ENCODE data around the gene FXYD3.

FXYD3 gene

GRCh38 chr19:35099897-35100275 lies 15.7 kb upstream of the FXYD3 start:
- TF ChIP-seq SIN3A (IDR thresholded peaks at IDR 0.05; ENCODE audit: borderline replicate concordance, insufficient read depth, low read length), result no peak
- no peak for TF ChIP-seq FOXP2 (optimal IDR thresholded peaks at IDR 0.05; ENCODE audit: borderline replicate concordance, extremely low read depth, extremely low read length, insufficient read depth)
- no peak for TF ChIP-seq POLR2AphosphoS5 (IDR thresholded peaks at IDR 0.05; ENCODE audit: low read depth, low read length)
- TF ChIP-seq TAF1 (IDR thresholded peaks at IDR 0.05; ENCODE audit: borderline replicate concordance, insufficient read depth, low read length), result no peak
- TF ChIP-seq REST (IDR thresholded peaks at IDR 0.05; ENCODE audit: insufficient read depth in 1 of 2, low read depth in 2 of 2, low read length in 2 of 2), result no peak

- no peak for TF ChIP-seq SIN3A (IDR thresholded peaks at IDR 0.05; ENCODE audit: borderline replicate concordance, insufficient read depth, low read length)
Observed at GRCh38 chr19:35100588-35101533, 14.8 kb upstream of the FXYD3 start.

GRCh38 chr19:35104361-35104760 lies 11.3 kb upstream of the FXYD3 start:
- TF ChIP-seq POLR2AphosphoS5 (IDR thresholded peaks at IDR 0.05; ENCODE audit: low read depth, low read length) (no peak), SIN3A (IDR thresholded peaks at IDR 0.05; ENCODE audit: borderline replicate concordance, insufficient read depth, low read length) (no peak), FOXP2 (optimal IDR thresholded peaks at IDR 0.05; ENCODE audit: borderline replicate concordance, extremely low read depth, extremely low read length, insufficient read depth) (no peak), REST (IDR thresholded peaks at IDR 0.05; ENCODE audit: insufficient read depth in 1 of 2, low read depth in 2 of 2, low read length in 2 of 2) (no peak), TAF1 (IDR thresholded peaks at IDR 0.05; ENCODE audit: borderline replicate concordance, insufficient read depth, low read length) (no peak)

- TF ChIP-seq POLR2AphosphoS5 (IDR thresholded peaks at IDR 0.05; ENCODE audit: low read depth, low read length), result no peak
- no peak for TF ChIP-seq TAF1 (IDR thresholded peaks at IDR 0.05; ENCODE audit: borderline replicate concordance, insufficient read depth, low read length)
- no peak for TF ChIP-seq REST (IDR thresholded peaks at IDR 0.05; ENCODE audit: insufficient read depth in 1 of 2, low read depth in 2 of 2, low read length in 2 of 2)
Observed at GRCh38 chr19:35105047-35105410, 10.6 kb upstream of the FXYD3 start.

GRCh38 chr19:35105411-35106290 lies 10.0 kb upstream of the FXYD3 start:
- no peak for TF ChIP-seq TAF1 (IDR thresholded peaks at IDR 0.05; ENCODE audit: borderline replicate concordance, insufficient read depth, low read length)
- no peak for TF ChIP-seq FOXP2 (optimal IDR thresholded peaks at IDR 0.05; ENCODE audit: borderline replicate concordance, extremely low read depth, extremely low read length, insufficient read depth)
- no peak for TF ChIP-seq SIN3A (IDR thresholded peaks at IDR 0.05; ENCODE audit: borderline replicate concordance, insufficient read depth, low read length)
- TF ChIP-seq POLR2AphosphoS5 (IDR thresholded peaks at IDR 0.05; ENCODE audit: low read depth, low read length), result no peak
- no peak for TF ChIP-seq REST (IDR thresholded peaks at IDR 0.05; ENCODE audit: insufficient read depth in 1 of 2, low read depth in 2 of 2, low read length in 2 of 2)

All from PFSK-1 (cell line).